Effector memory CD4-positive, alpha-beta T cell (primary cell): ENCODE data around the gene ACADSB.

Experiments
- DNase-seq, 3 donors: peaks; one replicate each; pipeline ENCODE4 v3.0.0-alpha.2; 2020
- H3K27ac ChIP-seq: 2 replicates; pipeline ENCODE4 v1.7.0; 2013; ENCODE audit warnings: mild to moderate bottlenecking, low read length, moderate library complexity; ENCODE audit not compliant: insufficient read depth, poor library complexity, severe bottlenecking
- H3K27me3 ChIP-seq: replicated peaks from 2 replicates; pipeline ENCODE4 v1.7.0; 2013; ENCODE audit warnings: mild to moderate bottlenecking, low read length; ENCODE audit not compliant: insufficient read depth, control insufficient read depth, poor library complexity, severe bottlenecking
- H3K36me3 ChIP-seq: 2 replicates; pipeline ENCODE4 v1.7.0; 2013; ENCODE audit warnings: mild to moderate bottlenecking, low read length, moderate library complexity; ENCODE audit not compliant: control insufficient read depth, insufficient read depth
- H3K4me1 ChIP-seq: 2 replicates; pipeline ENCODE4 v1.7.0; 2013; ENCODE audit warnings: low read length, mild to moderate bottlenecking; ENCODE audit not compliant: control insufficient read depth, insufficient read depth, poor library complexity, severe bottlenecking
- H3K4me3 ChIP-seq: 2 replicates; pipeline ENCODE4 v1.7.0; 2013; ENCODE audit warnings: low read length, low read depth, mild to moderate bottlenecking; ENCODE audit not compliant: insufficient read depth, poor library complexity, severe bottlenecking
- H3K9me3 ChIP-seq: 2 replicates; pipeline ENCODE4 v1.7.0; 2013; ENCODE audit warnings: mild to moderate bottlenecking, low read length, moderate library complexity; ENCODE audit not compliant: control insufficient read depth

ACADSB gene

GRCh38 chr10:123061865-123062264, 53.1 kb downstream of the ACADSB start:
- no peaks in the 10 kb centered on the region for H3K4me1 ChIP-seq
- DNase-seq, result no peak
- H3K9me3 ChIP-seq, result no peaks in the 10 kb centered on the region
- H3K27ac ChIP-seq, result no peak overlapping the region
- H3K4me3 ChIP-seq, result no peak overlapping the region
- H3K27me3 ChIP-seq, result no peaks in the 10 kb centered on the region
- H3K36me3 ChIP-seq, result no peaks in the 10 kb centered on the region

DNA sequence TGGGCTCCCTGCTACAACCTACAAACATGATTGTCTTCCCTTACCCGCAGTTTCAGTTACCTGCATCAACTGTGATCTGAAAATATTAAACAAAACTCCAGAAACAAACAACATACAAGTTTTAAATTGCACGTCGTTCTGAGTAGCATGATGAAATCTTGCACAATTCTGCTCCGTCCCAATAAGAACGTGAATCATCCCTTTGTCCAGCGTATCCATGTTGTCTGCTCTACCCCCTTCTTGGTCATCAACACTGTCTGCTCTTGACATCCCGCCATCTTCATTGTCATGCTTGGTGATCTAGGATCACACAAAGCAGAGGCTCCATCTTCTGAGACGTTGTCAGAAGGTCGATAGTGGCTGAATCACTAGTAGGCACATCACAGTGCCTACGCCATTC, 53.9 kb downstream of the ACADSB start:
- Histone ChIP-seq H3K27ac (no peak overlapping the region), H3K27me3 (no peaks in the 10 kb centered on the region), H3K4me1 (no peaks in the 10 kb centered on the region), H3K9me3 (no peaks in the 10 kb centered on the region), H3K36me3 (no peaks in the 10 kb centered on the region), H3K4me3 (no peak overlapping the region)
- no peak for DNase-seq

DNA sequence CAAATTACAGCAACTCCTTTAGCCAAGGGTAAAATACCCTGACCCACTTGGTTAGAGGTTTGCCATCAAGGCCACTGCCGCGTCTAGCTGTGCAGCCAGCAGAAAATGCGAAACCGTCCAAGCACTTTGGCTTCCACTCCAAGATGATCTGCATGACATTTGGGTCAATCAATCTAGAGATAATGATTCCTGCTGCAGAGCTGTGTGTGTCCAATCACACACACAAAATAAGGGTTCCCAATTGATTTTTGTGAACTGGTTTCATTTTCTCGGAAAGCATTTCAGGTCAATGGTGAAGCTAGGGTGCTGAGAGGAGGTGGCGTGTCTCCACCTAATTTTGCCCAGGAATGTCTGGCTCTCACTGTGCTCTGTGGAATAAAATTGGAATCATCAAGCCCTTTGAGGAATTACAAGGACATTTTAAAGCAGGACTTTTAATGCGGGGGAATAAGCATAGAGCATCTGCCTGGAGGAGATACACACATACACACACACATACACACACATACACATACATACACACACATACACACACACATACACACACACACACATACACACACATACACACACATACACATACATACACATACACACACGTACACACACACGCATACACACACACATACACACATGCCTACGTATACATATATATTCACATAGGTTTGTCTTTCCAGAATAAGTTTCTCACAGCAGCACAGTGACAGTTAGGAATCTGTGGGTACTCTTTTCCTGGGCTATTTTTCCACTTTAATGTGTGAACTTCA, 59.5 kb downstream of the ACADSB start:
- Histone ChIP-seq H3K4me1 (no peaks in the 10 kb centered on the region), H3K27ac (no peak overlapping the region), H3K27me3 (no peaks in the 10 kb centered on the region), H3K4me3 (no peak overlapping the region), H3K36me3 (no peaks in the 10 kb centered on the region), H3K9me3 (no peaks in the 10 kb centered on the region)
- no peak for DNase-seq

GRCh38 chr10:123069246-123069986, 60.6 kb downstream of the ACADSB start:
- H3K36me3 ChIP-seq, result no peaks in the 10 kb centered on the region
- H3K27ac ChIP-seq, result no peak overlapping the region
- H3K4me1 ChIP-seq, result no peaks in the 10 kb centered on the region
- no peaks in the 10 kb centered on the region for H3K9me3 ChIP-seq
- no peak overlapping the region for H3K4me3 ChIP-seq
- DNase-seq, result no peak
- H3K27me3 ChIP-seq, result peaks cover 4% of the 10 kb centered on the region

DNA sequence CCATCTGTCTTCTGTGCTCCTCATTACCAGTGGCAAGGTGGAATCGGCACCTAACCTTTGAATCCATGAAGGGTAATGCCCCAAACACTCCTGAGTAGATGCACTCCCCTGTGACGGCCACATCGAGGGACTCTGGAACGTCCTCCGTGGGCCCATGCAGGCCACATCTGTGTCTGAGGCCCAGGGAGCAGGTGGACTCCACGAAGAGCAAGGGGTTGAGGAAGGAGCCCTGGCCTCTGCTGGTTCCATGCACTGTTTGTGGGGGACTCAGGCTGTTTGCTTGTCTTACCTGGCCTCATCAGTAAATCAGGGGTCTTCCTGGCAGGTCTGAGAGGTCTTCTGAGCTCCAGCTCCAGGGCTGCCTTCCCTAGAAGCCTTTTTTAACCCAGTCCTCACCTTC, 64.4 kb downstream of the ACADSB start:
- Histone ChIP-seq H3K4me3 (no peak overlapping the region), H3K27me3 (peaks cover 4% of the 10 kb centered on the region), H3K27ac (no peak overlapping the region), H3K4me1 (no peaks in the 10 kb centered on the region), H3K36me3 (no peaks in the 10 kb centered on the region), H3K9me3 (no peaks in the 10 kb centered on the region)
- no peak for DNase-seq

GRCh38 chr10:123074215-123074614, 65.4 kb downstream of the ACADSB start:
- Histone ChIP-seq H3K4me3 (no peak overlapping the region), H3K27ac (no peak overlapping the region), H3K9me3 (no peaks in the 10 kb centered on the region), H3K27me3 (peaks cover 4% of the 10 kb centered on the region), H3K36me3 (no peaks in the 10 kb centered on the region), H3K4me1 (no peaks in the 10 kb centered on the region)
- DNase-seq, result no peak

- H3K27me3 ChIP-seq, result no peaks in the 10 kb centered on the region
- DNase-seq, result no peak
- no peaks in the 10 kb centered on the region for H3K36me3 ChIP-seq
- no peaks in the 10 kb centered on the region for H3K9me3 ChIP-seq
- no peak overlapping the region for H3K27ac ChIP-seq
- H3K4me3 ChIP-seq, result no peak overlapping the region
- H3K4me1 ChIP-seq, result no peaks in the 10 kb centered on the region
These were observed 73.1 kb downstream of the ACADSB start for GRCh38 chr10:123081896-123082295.

- Histone ChIP-seq H3K4me3 (no peak overlapping the region), H3K27me3 (no peaks in the 10 kb centered on the region), H3K36me3 (no peaks in the 10 kb centered on the region), H3K9me3 (no peaks in the 10 kb centered on the region), H3K4me1 (no peaks in the 10 kb centered on the region), H3K27ac (no peak overlapping the region)
- DNase-seq, result no peak
These were observed 75.0 kb downstream of the ACADSB start for GRCh38 chr10:123083811-123084210.

GRCh38 chr10:123086281-123086680, 77.5 kb downstream of the ACADSB start:
- no peaks in the 10 kb centered on the region for H3K36me3 ChIP-seq
- H3K9me3 ChIP-seq, result no peaks in the 10 kb centered on the region
- no peaks in the 10 kb centered on the region for H3K4me1 ChIP-seq
- DNase-seq, result no peak
- no peak overlapping the region for H3K4me3 ChIP-seq
- no peak overlapping the region for H3K27ac ChIP-seq
- no peaks in the 10 kb centered on the region for H3K27me3 ChIP-seq

GRCh38 chr10:123087348-123087747, 78.5 kb downstream of the ACADSB start:
- Histone ChIP-seq H3K27ac (no peak overlapping the region), H3K36me3 (no peaks in the 10 kb centered on the region), H3K27me3 (no peaks in the 10 kb centered on the region), H3K4me3 (no peak overlapping the region), H3K9me3 (no peaks in the 10 kb centered on the region), H3K4me1 (no peaks in the 10 kb centered on the region)
- no peak for DNase-seq
